22Rv1 (cell line): ENCODE results near the gene CAPN2.

ENCODE experiments used
- H3K27ac ChIP-seq: fragments of 450-650 bp; 2 replicates; pipeline ENCODE4 v1.5.1; 2017
- ZFX ChIP-seq: fragments of 450-650 bp; IDR thresholded peaks from 2 replicates; pipeline ENCODE4 v1.6.1; 2017; ENCODE audit warnings: antibody characterized with exemption, borderline replicate concordance
- TF ChIP-seq, protein P1 (sequence below): fragments of 450-650 bp; IDR thresholded peaks from 2 replicates; pipeline ENCODE4 v1.5.1; 2017; ENCODE audit warnings: mild to moderate bottlenecking

Gene CAPN2

DNA sequence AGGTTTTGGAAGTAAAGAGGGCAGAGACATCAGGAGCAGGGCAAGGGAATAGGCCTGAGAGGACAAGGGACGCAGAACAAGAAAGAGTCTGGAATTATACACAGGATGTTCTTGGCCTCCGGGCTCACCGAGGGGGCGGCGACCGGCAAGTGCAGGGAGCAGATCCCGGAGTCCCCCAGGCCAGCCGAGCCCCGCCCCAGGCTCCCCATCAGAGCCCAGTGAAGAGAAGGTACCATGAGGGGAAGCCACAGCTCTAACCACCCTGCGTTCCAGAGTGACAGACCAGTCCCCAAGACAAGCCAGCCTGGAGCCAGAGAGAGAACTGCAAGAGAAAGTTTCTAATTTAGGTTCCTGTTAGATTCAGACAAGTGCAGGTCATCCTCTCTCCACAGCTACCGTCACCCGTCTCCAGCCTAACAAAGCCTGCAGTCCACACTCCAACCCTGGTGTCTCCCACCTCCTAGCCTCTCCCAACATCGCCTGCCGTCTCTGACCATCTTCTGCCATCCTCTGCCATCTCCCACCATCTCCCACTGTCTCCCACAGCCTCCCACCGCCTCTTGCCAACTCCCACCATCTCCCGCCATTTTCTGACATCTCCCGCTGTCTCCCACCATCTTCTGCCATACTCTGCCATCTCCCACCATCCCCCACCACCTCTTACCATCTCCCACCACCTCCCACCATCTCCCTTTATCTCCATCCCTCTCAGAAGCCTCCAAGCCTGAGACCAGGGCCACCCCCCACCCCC lies 42.5 kb downstream of the CAPN2 start:
- H3K27ac ChIP-seq: no peak overlapping the region
- no peak for TF ChIP-seq ZFX
- TF ChIP-seq, protein P1, sequence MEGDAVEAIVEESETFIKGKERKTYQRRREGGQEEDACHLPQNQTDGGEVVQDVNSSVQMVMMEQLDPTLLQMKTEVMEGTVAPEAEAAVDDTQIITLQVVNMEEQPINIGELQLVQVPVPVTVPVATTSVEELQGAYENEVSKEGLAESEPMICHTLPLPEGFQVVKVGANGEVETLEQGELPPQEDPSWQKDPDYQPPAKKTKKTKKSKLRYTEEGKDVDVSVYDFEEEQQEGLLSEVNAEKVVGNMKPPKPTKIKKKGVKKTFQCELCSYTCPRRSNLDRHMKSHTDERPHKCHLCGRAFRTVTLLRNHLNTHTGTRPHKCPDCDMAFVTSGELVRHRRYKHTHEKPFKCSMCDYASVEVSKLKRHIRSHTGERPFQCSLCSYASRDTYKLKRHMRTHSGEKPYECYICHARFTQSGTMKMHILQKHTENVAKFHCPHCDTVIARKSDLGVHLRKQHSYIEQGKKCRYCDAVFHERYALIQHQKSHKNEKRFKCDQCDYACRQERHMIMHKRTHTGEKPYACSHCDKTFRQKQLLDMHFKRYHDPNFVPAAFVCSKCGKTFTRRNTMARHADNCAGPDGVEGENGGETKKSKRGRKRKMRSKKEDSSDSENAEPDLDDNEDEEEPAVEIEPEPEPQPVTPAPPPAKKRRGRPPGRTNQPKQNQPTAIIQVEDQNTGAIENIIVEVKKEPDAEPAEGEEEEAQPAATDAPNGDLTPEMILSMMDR: no peak

DNA sequence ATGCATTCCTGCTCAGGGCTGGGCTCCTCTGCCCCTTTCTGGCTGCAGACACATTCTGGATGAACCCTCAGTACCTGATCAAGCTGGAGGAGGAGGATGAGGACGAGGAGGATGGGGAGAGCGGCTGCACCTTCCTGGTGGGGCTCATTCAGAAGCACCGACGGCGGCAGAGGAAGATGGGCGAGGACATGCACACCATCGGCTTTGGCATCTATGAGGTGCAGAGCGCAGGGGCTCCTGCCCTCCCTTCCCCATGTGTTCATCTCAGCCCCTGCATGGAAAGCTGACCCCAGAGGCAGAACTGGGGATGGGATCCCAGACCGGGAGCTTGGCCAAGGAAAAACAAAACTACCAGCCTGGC lies 43.1 kb downstream of the CAPN2 start:
- no peak overlapping the region for H3K27ac ChIP-seq
- TF ChIP-seq, protein P1: no peak
- TF ChIP-seq ZFX: no peak

DNA sequence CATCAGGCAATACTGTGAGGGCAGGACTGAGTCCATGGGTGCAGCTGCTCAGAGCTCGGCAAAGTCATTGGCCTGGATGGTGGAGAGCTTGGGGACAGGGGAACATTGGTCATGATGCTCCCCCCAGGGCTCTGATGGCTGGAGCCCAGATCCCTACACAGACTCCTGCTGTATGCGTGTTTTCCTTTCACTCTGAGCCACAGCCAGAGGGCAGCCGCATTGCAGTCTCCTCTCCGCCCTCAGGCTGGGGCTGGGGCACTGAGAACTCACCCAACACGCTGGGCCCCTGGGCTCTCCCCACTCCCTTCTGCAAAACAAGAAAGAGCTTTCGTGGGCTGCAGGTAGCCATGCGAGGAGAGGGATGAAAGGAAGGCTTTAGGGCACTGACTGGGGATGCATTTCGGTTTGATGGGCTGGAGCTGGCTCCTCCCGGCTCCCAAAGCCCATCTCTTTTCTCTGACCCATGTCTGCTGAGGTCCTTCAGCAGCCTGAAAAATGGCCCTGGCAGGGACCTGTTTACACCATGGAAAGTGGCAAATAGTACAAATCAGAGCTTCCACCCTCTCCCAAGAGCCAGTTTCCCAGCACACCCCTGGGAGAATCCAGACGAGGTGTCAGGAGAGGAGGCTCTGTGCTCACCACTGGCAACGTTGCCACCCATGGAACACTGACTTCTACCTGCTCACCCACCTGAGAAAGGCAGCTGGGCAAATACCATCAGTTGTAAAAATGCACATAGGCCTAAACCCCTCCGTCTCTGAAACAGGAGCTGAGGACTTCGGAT lies 43.8 kb downstream of the CAPN2 start:
- H3K27ac ChIP-seq: no peak overlapping the region
- TF ChIP-seq, protein P1: no peak

DNA sequence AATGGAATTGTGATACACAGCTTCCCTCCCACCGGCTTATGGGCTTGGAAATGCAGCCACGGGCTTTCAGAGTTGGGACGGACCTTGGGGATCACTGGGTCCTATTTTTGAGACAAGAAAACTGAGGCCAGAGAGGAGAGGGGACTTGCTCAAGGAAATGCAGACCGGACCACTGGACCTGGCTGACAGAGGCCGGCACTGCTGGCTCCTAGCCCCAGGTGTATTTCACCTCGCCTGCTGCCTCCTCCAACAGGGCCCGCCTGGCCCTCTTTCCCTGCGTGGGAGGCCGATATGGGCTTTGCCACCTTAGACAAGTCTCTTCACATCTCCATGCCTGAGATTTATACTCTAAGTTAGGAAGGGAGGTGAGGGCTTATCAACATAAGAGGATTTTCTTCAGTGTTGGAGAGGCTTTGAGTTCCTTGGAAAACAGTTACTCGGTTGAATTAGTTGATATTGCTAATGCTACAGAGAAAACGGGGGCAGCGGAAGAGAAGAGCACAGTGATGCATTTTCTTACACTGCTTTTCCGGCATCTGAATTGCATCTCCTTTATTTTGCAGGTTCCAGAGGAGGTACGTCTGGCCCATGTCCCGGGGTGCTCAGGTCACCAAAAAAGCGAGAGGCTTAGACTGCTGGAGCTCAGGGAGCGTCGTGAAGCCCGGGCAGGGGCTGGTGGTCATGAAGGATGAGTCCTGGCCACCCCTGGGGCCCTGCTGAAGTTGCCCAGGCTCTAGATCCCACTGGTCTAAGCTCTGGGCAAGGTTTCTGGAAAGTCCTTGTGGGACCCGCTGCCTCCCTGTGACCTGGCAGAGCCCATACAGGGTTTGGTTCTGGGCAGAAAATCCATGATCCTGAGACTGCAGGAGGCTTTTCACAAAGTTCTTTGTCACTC lies 44.7 kb downstream of the CAPN2 start:
- TF ChIP-seq, protein P1: no peak
- TF ChIP-seq ZFX: no peak
- H3K27ac ChIP-seq: no peak overlapping the region

DNA sequence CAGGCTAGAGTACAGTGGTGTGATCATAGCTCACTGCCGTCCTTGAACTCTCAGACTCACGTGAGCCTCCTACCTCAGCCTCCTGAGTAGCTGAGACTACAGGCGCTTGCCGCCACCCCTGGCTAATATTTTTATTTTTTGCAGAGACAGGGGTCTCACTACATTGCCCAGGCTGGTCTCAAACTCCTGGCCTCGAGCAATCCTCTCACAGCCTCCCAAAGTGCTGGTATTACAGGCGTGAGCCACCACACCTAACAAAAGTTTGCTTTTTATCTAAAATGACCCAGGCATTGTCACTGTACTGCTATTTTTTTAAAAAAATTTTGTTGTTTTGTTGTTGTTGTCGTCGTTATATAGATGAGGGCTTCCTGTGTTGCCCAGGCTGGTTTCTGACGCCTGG lies 46.4 kb downstream of the CAPN2 start:
- H3K27ac ChIP-seq: no peak overlapping the region
- TF ChIP-seq ZFX: no peak
- TF ChIP-seq, protein P1: no peak

DNA sequence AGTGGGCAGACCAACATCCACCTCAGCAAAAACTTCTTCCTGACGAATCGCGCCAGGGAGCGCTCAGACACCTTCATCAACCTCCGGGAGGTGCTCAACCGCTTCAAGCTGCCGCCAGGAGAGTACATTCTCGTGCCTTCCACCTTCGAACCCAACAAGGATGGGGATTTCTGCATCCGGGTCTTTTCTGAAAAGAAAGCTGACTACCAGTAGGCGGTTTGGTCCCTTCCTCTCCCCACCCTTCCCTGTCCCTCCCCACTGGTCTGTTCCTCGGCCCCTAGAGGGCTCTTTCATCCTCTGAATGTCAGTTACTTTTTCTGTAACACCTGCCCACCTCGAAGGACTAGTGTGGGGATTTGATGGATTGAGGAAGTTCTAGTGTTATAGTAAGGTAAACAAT lies 46.9 kb downstream of the CAPN2 start:
- no peak for TF ChIP-seq ZFX
- TF ChIP-seq, protein P1: 0 out of 2 replicates have a peak, but pooled peaks have one; percentile 4
- no peak overlapping the region for H3K27ac ChIP-seq
